DLD1 (cell line): ENCODE data around the gene WNT1.

Experiments used
- in situ Hi-C: cut with HindIII; loops from 2 replicates; pipeline ENCODE4 v1.10.0; 2017; ENCODE audit warnings: low sequenced_read_pairs

The WNT1 gene

GRCh38 chr12:48978291-48978740 is at the start of gene WNT1:
TSS of gene WNT1 (plus strand) at chr12:48978322. CDS start at chr12:48978651, 329 bp downstream.
- in situ Hi-C loops: no loop called here

GRCh38 chr12:48929551-48929950 is 48.6 kb upstream of the WNT1 start:
- in situ Hi-C loops: no loop called here

- in situ Hi-C loops: no loop called here
Measured at GRCh38 chr12:48930475-48930874, 47.6 kb upstream of the WNT1 start.

- in situ Hi-C loops: no loop called here
Measured at GRCh38 chr12:48932878-48933277, 45.2 kb upstream of the WNT1 start.

GRCh38 chr12:48933664-48934311 is 44.3 kb upstream of the WNT1 start:
- in situ Hi-C loops: no loop called here

- in situ Hi-C loops: no loop called here
Measured at GRCh38 chr12:48934312-48934706, 43.8 kb upstream of the WNT1 start.

GRCh38 chr12:48936379-48936979 is 41.6 kb upstream of the WNT1 start:
- in situ Hi-C loops: no loop called here

- in situ Hi-C loops: no loop called here
Measured at GRCh38 chr12:48937170-48937569, 41.0 kb upstream of the WNT1 start.

GRCh38 chr12:48938805-48939204 is 39.3 kb upstream of the WNT1 start:
- in situ Hi-C loops: no loop called here

GRCh38 chr12:48940181-48940580 is 37.9 kb upstream of the WNT1 start:
- in situ Hi-C loops: no loop called here

- in situ Hi-C loops: no loop called here
Measured at GRCh38 chr12:48943221-48943620, 34.9 kb upstream of the WNT1 start.

- in situ Hi-C loops: no loop called here
Measured at GRCh38 chr12:48946205-48946604, 31.9 kb upstream of the WNT1 start.

GRCh38 chr12:48946943-48947342 is 31.2 kb upstream of the WNT1 start:
- in situ Hi-C loops: no loop called here

- in situ Hi-C loops: no loop called here
Measured at GRCh38 chr12:48947727-48948126, 30.4 kb upstream of the WNT1 start.

GRCh38 chr12:48952691-48953090 is 25.4 kb upstream of the WNT1 start:
- in situ Hi-C loops: no loop called here

GRCh38 chr12:48954061-48954460 is 24.1 kb upstream of the WNT1 start:
- in situ Hi-C loops: no loop called here

- in situ Hi-C loops: no loop called here
Measured at GRCh38 chr12:48954841-48955501, 23.2 kb upstream of the WNT1 start.

GRCh38 chr12:48956279-48957140 is 21.6 kb upstream of the WNT1 start:
- in situ Hi-C loops: no loop called here

- in situ Hi-C loops: no loop called here
Measured at GRCh38 chr12:48957141-48958048, 20.7 kb upstream of the WNT1 start, which contains the start of gene ARF3. TSS of gene ARF3 (minus strand) at chr12:48957487. CDS start at chr12:48941095, 16,392 bp downstream.

- in situ Hi-C loops: no loop called here
Measured at GRCh38 chr12:48958049-48958388, 20.1 kb upstream of the WNT1 start.
